Glutamatergic neuron (in vitro differentiated cells): ENCODE data around the gene DDX60. TPM values are rescaled to one million over a fixed set of nuclear protein-coding genes. Genes with fewer than 3 reads are reported as not detected.
"Not testable (repeated sequence)": the region's sequence is repeated elsewhere in the genome, so short reads cannot be mapped to it uniquely, and the experiment has no call there.

ENCODE experiments used
- DNase-seq: peaks from one replicate; pipeline ENCODE4 v3.0.0; 2022
- H3K27ac Mint-ChIP-seq: one replicate; pipeline ENCODE4 v1.8.0; 2020; ENCODE audit warnings: mild to moderate bottlenecking, mixed read lengths, inconsistent platforms; ENCODE audit not compliant: unreplicated experiment
- H3K27me3 Mint-ChIP-seq: one replicate; pipeline ENCODE4 v1.8.0; 2020; ENCODE audit warnings: mild to moderate bottlenecking, moderate library complexity, mixed read lengths, inconsistent platforms; ENCODE audit not compliant: unreplicated experiment
- H3K36me3 Mint-ChIP-seq: one replicate; pipeline ENCODE4 v1.8.0; 2020; ENCODE audit warnings: mild to moderate bottlenecking, mixed read lengths, inconsistent platforms; ENCODE audit not compliant: unreplicated experiment
- H3K4me1 Mint-ChIP-seq: one replicate; pipeline ENCODE4 v1.8.0; 2020; ENCODE audit warnings: mild to moderate bottlenecking, low read depth, mixed read lengths, inconsistent platforms; ENCODE audit not compliant: unreplicated experiment
- H3K4me3 Mint-ChIP-seq: one replicate; pipeline ENCODE4 v1.8.0; 2020; ENCODE audit warnings: mild to moderate bottlenecking, mixed read lengths, inconsistent platforms; ENCODE audit not compliant: unreplicated experiment
- H3K9me3 Mint-ChIP-seq: one replicate; pipeline ENCODE4 v1.8.0; 2020; ENCODE audit warnings: mild to moderate bottlenecking, moderate library complexity, mixed read lengths, inconsistent platforms; ENCODE audit not compliant: unreplicated experiment
- total RNA-seq: library from RNA; stranded (reverse); fragmentation: NEBNext Ultra II Directional; extraction: Animal tissue kit (Norgen Biotek cat#: 25700); gene quantifications from one replicate; pipeline ENCODE4 v1.2.1, GENCODE V29; 2021; ENCODE audit not compliant: unreplicated experiment
- TF ChIP-seq, protein P1 (sequence below): fragments of 200-600 bp; sonication (generic); IDR thresholded peaks from one replicate; pipeline ENCODE4 v1.5.0; 2021; ENCODE audit not compliant: partially characterized antibody, unreplicated experiment

Gene DDX60
- total RNA-seq, 1 donor from 2014 or later, result not detected

DNA sequence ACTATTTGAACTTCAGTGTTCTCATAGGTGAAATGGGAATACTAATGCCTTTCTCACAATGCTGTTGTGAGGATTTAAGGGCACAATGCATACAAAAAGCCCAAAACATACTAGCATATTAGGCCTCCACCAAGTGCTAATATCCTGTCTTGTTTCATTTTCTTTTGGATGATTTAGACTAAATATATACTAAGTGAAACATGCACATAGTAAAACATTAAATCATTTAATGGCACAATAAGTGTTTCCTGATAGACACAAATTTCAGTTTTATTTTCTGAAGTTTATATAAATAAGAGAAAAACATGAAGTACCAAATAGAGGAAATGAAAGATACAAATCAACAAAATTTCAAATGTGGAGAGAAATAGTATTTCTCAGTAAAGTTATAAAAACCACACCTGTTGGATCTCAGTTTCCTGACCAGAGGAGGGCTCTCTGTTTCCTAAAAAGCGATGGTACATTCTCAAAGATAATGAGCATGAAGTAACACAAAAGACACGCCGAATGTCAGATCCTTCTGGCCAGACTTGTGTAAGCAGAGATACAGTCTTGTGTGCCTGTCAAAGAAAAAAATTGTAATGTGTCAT, 25.1 kb downstream of the DDX60 start:
- no peaks in the 10 kb centered on the region for H3K4me1 Mint-ChIP-seq
- no peak for DNase-seq
- no peaks in the 10 kb centered on the region for H3K36me3 Mint-ChIP-seq
- no peaks in the 10 kb centered on the region for H3K9me3 Mint-ChIP-seq
- TF ChIP-seq, protein P1, sequence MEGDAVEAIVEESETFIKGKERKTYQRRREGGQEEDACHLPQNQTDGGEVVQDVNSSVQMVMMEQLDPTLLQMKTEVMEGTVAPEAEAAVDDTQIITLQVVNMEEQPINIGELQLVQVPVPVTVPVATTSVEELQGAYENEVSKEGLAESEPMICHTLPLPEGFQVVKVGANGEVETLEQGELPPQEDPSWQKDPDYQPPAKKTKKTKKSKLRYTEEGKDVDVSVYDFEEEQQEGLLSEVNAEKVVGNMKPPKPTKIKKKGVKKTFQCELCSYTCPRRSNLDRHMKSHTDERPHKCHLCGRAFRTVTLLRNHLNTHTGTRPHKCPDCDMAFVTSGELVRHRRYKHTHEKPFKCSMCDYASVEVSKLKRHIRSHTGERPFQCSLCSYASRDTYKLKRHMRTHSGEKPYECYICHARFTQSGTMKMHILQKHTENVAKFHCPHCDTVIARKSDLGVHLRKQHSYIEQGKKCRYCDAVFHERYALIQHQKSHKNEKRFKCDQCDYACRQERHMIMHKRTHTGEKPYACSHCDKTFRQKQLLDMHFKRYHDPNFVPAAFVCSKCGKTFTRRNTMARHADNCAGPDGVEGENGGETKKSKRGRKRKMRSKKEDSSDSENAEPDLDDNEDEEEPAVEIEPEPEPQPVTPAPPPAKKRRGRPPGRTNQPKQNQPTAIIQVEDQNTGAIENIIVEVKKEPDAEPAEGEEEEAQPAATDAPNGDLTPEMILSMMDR, result no peak
- no peak overlapping the region for H3K27ac Mint-ChIP-seq
- no peak overlapping the region for H3K4me3 Mint-ChIP-seq
- no peaks in the 10 kb centered on the region for H3K27me3 Mint-ChIP-seq

DNA sequence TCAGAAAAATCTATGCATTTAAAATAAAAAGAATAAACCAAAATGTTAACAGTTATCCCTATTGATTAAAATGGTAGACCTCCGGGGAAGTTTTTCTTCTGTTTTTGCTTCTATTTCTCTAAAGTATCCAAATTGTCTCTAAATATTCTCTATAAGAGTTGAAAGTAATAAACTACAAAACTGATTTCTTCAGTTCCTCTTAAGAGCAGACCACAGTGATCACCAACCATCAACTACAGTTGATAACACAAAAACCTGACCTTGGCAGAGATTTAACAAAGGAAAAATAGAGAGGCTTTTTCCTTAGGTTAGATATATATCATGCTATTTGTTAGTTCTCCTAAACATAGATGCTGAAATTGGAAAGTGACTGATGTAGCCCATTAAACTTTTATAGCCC, 27.3 kb downstream of the DDX60 start:
- TF ChIP-seq, protein P1, result no peak
- H3K9me3 Mint-ChIP-seq, result no peaks in the 10 kb centered on the region
- H3K4me1 Mint-ChIP-seq, result no peaks in the 10 kb centered on the region
- H3K27ac Mint-ChIP-seq, result no peak overlapping the region
- no peaks in the 10 kb centered on the region for H3K36me3 Mint-ChIP-seq
- H3K4me3 Mint-ChIP-seq, result no peak overlapping the region
- DNase-seq, result no peak
- no peaks in the 10 kb centered on the region for H3K27me3 Mint-ChIP-seq

DNA sequence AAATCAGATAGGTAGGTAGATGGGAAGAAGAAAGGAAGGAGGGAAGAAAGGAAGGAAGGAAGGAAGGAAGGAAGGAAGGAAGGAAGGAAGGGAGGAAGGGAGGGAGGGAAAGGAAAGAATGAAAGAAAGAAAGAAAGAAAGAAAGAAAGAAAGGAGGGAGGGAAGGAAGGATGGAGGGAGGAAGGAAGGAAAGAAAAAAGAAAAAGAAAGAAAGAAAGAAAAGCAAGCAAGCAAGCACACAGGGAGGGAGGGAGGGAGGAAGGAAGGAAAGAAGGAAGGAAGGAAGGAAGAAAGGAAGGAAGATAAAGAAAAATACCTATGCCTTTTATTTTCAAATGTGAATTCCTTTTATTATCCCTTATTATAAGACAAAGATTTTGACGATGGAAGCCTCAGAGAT, 32.7 kb downstream of the DDX60 start:
- not testable (repeated sequence) for H3K4me3 Mint-ChIP-seq, H3K9me3 Mint-ChIP-seq, DNase-seq, H3K27me3 Mint-ChIP-seq, H3K4me1 Mint-ChIP-seq, H3K27ac Mint-ChIP-seq, H3K36me3 Mint-ChIP-seq

DNA sequence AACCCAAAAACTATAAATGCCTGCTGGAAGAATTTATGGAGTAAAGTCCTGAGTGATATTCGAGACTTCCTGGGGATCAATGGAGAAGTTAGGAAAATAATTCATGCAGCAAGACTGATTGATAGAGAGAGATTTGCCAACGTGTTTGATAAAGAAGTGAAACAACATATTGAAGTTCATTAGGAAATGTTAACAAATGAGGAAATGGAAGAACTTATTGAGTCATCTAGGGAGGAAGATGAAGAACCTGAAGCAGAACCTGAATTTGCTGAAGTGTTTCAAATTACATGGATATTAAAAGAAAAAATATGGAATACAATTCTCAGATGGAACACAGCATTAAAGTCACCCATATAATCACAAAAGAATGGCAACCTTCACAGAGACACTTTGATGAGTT, 39.0 kb downstream of the DDX60 start:
- Mint-ChIP-seq H3K27me3 (no peaks in the 10 kb centered on the region), H3K4me1 (no peaks in the 10 kb centered on the region), H3K36me3 (no peaks in the 10 kb centered on the region), H3K27ac (no peak overlapping the region), H3K4me3 (no peak overlapping the region), H3K9me3 (no peaks in the 10 kb centered on the region)
- TF ChIP-seq, protein P1, result no peak
- no peak for DNase-seq

DNA sequence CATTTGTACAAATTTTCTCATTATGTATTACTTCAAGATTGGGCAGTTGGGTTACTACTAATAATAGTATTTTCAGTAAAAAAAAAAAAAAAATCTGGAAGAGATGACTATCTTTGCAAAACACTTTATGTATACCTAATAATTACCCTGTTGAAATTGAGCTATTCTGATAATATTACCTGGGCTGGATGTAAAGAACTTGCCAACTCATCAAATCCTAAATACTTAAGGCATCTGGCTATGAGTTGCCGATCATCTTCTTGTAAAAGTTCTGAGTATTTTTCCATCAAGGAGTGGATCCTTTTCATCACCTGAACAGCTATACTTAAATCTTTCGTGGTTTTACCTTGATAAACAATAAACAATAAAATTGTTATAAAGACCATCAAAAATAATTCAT, 42.7 kb downstream of the DDX60 start:
- Mint-ChIP-seq H3K9me3 (no peaks in the 10 kb centered on the region), H3K4me3 (no peak overlapping the region), H3K36me3 (no peaks in the 10 kb centered on the region), H3K27ac (no peak overlapping the region), H3K4me1 (no peaks in the 10 kb centered on the region), H3K27me3 (no peaks in the 10 kb centered on the region)
- DNase-seq, result no peak
- TF ChIP-seq, protein P1, result no peak
